22Rv1 (cell line): Measurements from ENCODE around the gene SERPINB12.

ENCODE experiments used
- H3K27ac ChIP-seq: fragments of 450-650 bp; 2 replicates; pipeline ENCODE4 v1.5.1; 2017
- CTCF ChIP-seq: fragments of 450-650 bp; IDR thresholded peaks from 2 replicates; pipeline ENCODE4 v1.5.1; 2017; ENCODE audit warnings: mild to moderate bottlenecking
- ZFX ChIP-seq: fragments of 450-650 bp; IDR thresholded peaks from 2 replicates; pipeline ENCODE4 v1.6.1; 2017; ENCODE audit warnings: antibody characterized with exemption, borderline replicate concordance

Gene SERPINB12

GRCh38 chr18:63551769-63552168, 9.6 kb downstream of the SERPINB12 start:
- TF ChIP-seq ZFX = no peak
- no peak for TF ChIP-seq CTCF
- H3K27ac ChIP-seq = no peak overlapping the region

- no peak overlapping the region for H3K27ac ChIP-seq
- TF ChIP-seq CTCF (no peak), ZFX (no peak)
Measured at GRCh38 chr18:63552581-63552980, 10.4 kb downstream of the SERPINB12 start.

- no peak overlapping the region for H3K27ac ChIP-seq
- TF ChIP-seq ZFX = no peak
- no peak for TF ChIP-seq CTCF
Measured at GRCh38 chr18:63553081-63553480, 10.9 kb downstream of the SERPINB12 start.

- H3K27ac ChIP-seq = no peak overlapping the region
- no peak for TF ChIP-seq ZFX
- no peak for TF ChIP-seq CTCF
Measured at GRCh38 chr18:63559567-63560491, 17.7 kb downstream of the SERPINB12 start.

- TF ChIP-seq ZFX (no peak), CTCF (no peak)
- H3K27ac ChIP-seq = no peak overlapping the region
Measured at GRCh38 chr18:63562284-63562683, 20.1 kb downstream of the SERPINB12 start.

GRCh38 chr18:63564021-63564420, 21.9 kb downstream of the SERPINB12 start:
- no peak overlapping the region for H3K27ac ChIP-seq
- TF ChIP-seq ZFX = no peak
- no peak for TF ChIP-seq CTCF

GRCh38 chr18:63564561-63564960, 22.4 kb downstream of the SERPINB12 start:
- no peak for TF ChIP-seq CTCF
- TF ChIP-seq ZFX = no peak
- no peak overlapping the region for H3K27ac ChIP-seq
